Parathyroid adenoma (tissue), 2 donors: ENCODE results near the gene THAP4.

Source experiments
- H2AFZ ChIP-seq: fragments of 300-600 bp; sonication (generic); one replicate; pipeline ENCODE4 v1.7.0; 2017; ENCODE audit warnings: antibody characterized with exemption, mild to moderate bottlenecking
- H3K27ac ChIP-seq: fragments of 300-600 bp; sonication (generic); one replicate; pipeline ENCODE4 v1.7.0; 2017
- H3K27me3 ChIP-seq: fragments of 300-600 bp; sonication (generic); one replicate; pipeline ENCODE4 v1.7.0; 2017; ENCODE audit warnings: low read length; ENCODE audit not compliant: control insufficient read depth, insufficient read depth
- H3K36me3 ChIP-seq: fragments of 300-600 bp; sonication (generic); one replicate; pipeline ENCODE4 v1.7.0; 2017; ENCODE audit warnings: low read length; ENCODE audit not compliant: control insufficient read depth, insufficient read depth
- H3K4me1 ChIP-seq: fragments of 300-600 bp; sonication (generic); one replicate; pipeline ENCODE4 v1.7.0; 2017; ENCODE audit warnings: control low read depth
- H3K4me2 ChIP-seq: fragments of 300-600 bp; sonication (generic); one replicate; pipeline ENCODE4 v1.7.0; 2017; ENCODE audit warnings: low read length
- H3K4me3 ChIP-seq: fragments of 300-600 bp; sonication (generic); one replicate; pipeline ENCODE4 v1.7.0; 2017; ENCODE audit warnings: low read depth, low read length
- H3K79me2 ChIP-seq: fragments of 300-600 bp; sonication (generic); one replicate; pipeline ENCODE4 v1.7.0; 2017; ENCODE audit warnings: control low read depth
- H3K9ac ChIP-seq: fragments of 300-600 bp; sonication (generic); one replicate; pipeline ENCODE4 v1.7.0; 2017; ENCODE audit warnings: mild to moderate bottlenecking
- H3K9me3 ChIP-seq: fragments of 300-600 bp; sonication (generic); one replicate; pipeline ENCODE4 v1.7.0; 2017; ENCODE audit warnings: low read length; ENCODE audit not compliant: control insufficient read depth
- CTCF ChIP-seq: fragments of 300-600 bp; sonication (generic); IDR thresholded peaks from one replicate; pipeline ENCODE4 v1.7.0; 2017; ENCODE audit warnings: antibody characterized with exemption, mild to moderate bottlenecking
- donor health status: primary hyperparathyroidism.

The THAP4 gene

GRCh38 chr2:241653210-241653750, 16.3 kb upstream of the THAP4 start:
- no peaks in the 10 kb centered on the region for H3K36me3 ChIP-seq
- peaks cover 6% of the 10 kb centered on the region for H3K79me2 ChIP-seq
- no peak for TF ChIP-seq CTCF

GRCh38 chr2:241652722-241653121, 15.8 kb upstream of the THAP4 start:
- H3K27ac ChIP-seq: no peak overlapping the region
- no peaks in the 10 kb centered on the region for H3K9me3 ChIP-seq
- no peaks in the 10 kb centered on the region for H3K27me3 ChIP-seq
- H3K4me3 ChIP-seq: no peak overlapping the region
- no peak overlapping the region for H3K4me2 ChIP-seq
- peaks cover 8% of the 10 kb centered on the region for H3K79me2 ChIP-seq
- H2AFZ ChIP-seq: no peak overlapping the region
- TF ChIP-seq CTCF: no peak
- no peak overlapping the region for H3K9ac ChIP-seq
- H3K36me3 ChIP-seq: no peaks in the 10 kb centered on the region
- no peaks in the 10 kb centered on the region for H3K4me1 ChIP-seq

More at GRCh38 chr2:241653210-241653750, 16.3 kb upstream of the THAP4 start:
- Histone ChIP-seq H3K9ac (no peak overlapping the region), H3K4me2 (no peak overlapping the region), H2AFZ (no peak overlapping the region), H3K27me3 (no peaks in the 10 kb centered on the region), H3K27ac (no peak overlapping the region), H3K4me1 (no peaks in the 10 kb centered on the region), H3K9me3 (no peaks in the 10 kb centered on the region), H3K4me3 (no peak overlapping the region)

- Histone ChIP-seq H3K36me3 (no peaks in the 10 kb centered on the region), H3K4me3 (no peak overlapping the region), H2AFZ (no peak overlapping the region), H3K9me3 (no peaks in the 10 kb centered on the region), H3K4me1 (no peaks in the 10 kb centered on the region), H3K79me2 (peaks cover 9% of the 10 kb centered on the region), H3K9ac (no peak overlapping the region), H3K27me3 (no peaks in the 10 kb centered on the region), H3K27ac (no peak overlapping the region), H3K4me2 (no peak overlapping the region)
- no peak for TF ChIP-seq CTCF
Measured at GRCh38 chr2:241652142-241652541, 15.2 kb upstream of the THAP4 start.

- H3K79me2 ChIP-seq: peaks cover 31% of the 10 kb centered on the region
- H3K4me2 ChIP-seq: no peak overlapping the region
- no peaks in the 10 kb centered on the region for H3K4me1 ChIP-seq
- TF ChIP-seq CTCF: no peak
- no peak overlapping the region for H3K4me3 ChIP-seq
- no peak overlapping the region for H3K9ac ChIP-seq
- no peaks in the 10 kb centered on the region for H3K27me3 ChIP-seq
- H2AFZ ChIP-seq: no peak overlapping the region
- H3K27ac ChIP-seq: no peak overlapping the region
- no peaks in the 10 kb centered on the region for H3K36me3 ChIP-seq
- H3K9me3 ChIP-seq: no peaks in the 10 kb centered on the region
Measured at GRCh38 chr2:241649927-241650326, 13.0 kb upstream of the THAP4 start.

- Histone ChIP-seq H3K4me3 (no peak overlapping the region), H3K4me2 (no peak overlapping the region), H3K9me3 (no peaks in the 10 kb centered on the region), H2AFZ (no peak overlapping the region), H3K79me2 (peaks cover 36% of the 10 kb centered on the region), H3K36me3 (no peaks in the 10 kb centered on the region), H3K27me3 (no peaks in the 10 kb centered on the region), H3K4me1 (no peaks in the 10 kb centered on the region), H3K9ac (no peak overlapping the region), H3K27ac (no peak overlapping the region)
- TF ChIP-seq CTCF: no peak
Measured at GRCh38 chr2:241649404-241649803, 12.4 kb upstream of the THAP4 start.
